HG03469 (cell line): ENCODE results near the gene POLR1G.

Experiments used
- ATAC-seq: cut with Tn5 transposase; IDR thresholded peaks from one replicate; pipeline ENCODE4 v1.9.1; 2021; ENCODE audit warnings: mild to moderate bottlenecking, moderate library complexity, moderate number of reproducible peaks; ENCODE audit not compliant: unreplicated experiment

The POLR1G gene

DNA sequence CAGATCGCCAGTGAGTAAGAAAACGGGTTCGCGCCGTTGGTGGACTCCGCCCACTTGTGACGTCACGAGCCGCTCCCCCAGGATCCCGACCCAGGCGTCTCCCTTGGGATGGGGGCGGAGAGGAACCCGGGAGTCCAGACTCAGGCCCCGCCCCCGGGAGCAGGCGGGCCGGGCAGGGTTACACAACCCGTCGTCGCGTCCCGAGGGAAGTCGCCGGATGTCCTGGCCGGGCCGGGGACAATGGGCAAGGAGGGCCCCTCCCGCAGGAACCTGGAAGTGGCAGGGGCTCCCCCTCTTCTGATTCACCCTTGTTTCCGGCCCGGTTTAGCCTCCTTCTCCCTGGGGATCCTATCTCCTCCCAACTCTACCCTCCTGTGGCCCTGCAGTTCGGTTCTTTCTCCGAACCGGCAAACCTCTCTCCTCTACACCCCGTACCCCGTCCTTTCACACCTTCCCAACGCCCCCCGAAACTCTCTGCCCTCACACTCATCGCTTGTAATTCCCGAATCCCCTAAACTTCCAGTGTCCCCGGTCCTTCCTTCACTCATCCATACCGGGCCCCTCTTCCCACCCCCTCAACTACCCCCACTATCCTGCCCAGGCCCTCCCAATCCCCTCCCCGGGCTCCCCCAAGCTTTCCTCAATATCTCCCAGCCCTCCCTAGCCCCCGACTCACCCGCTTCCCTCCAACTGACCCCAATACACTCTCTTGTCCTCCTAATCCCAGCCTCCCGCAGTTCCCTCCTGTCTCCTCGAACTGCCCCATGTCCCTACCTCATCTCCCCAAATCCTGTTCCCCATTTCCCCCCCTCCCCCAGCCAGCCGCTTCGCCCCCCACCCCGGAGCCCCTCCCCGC lies 37.2 kb downstream of the POLR1G start:
- no peak for ATAC-seq

DNA sequence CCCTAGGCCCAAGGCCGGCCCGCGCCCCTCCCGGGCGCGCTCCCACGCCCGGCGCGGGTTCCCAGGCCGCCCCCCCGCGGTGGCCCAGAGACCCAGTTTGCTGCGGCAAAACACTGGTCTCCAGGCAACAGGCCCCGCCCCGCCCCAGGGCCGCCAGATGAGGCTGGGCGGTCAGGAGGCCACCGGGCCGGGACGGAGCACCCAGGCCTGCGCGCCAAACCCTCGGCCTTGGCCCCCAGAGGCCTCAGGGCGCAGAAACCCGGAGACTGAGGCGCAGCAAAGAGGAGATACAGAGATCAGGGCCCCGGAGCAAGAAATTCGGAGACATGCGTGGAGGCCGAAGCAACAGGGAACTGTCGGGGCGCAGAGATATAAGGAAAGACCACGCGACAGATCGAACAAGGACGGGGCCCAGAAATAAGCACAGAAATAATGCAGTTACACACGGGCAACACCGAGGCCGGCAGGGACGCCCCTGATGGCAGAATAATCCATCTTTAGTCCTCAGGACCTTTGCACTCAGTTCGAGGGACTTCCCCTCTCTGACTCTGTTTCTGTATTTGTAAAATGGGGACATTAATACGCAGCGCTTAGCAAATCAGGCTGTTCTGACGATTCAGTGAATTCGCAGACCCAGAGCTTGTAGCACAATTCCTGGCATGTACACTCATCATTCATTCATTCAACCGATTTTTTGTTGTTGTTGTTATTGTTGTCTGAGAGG lies 38.0 kb downstream of the POLR1G start:
- no peak for ATAC-seq

DNA sequence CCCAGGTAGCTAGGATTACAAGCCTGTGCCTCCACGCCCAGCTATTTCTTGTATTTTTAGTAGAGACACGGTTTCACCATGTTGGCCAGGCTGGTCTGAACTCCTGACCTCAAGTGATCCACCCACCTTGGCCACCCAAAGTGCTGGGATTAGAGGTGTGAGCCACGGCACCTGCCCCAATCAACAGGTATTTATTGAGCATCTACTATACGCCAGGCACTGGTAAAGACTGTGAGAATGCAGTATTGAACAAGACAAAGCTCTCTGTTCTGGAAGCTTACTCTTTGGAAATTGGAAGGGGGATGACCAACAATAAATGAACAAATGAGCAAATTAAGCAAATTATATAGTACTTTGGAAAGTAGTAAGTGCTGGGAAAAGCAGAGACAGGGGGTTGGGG lies 38.7 kb downstream of the POLR1G start:
- no peak for ATAC-seq

DNA sequence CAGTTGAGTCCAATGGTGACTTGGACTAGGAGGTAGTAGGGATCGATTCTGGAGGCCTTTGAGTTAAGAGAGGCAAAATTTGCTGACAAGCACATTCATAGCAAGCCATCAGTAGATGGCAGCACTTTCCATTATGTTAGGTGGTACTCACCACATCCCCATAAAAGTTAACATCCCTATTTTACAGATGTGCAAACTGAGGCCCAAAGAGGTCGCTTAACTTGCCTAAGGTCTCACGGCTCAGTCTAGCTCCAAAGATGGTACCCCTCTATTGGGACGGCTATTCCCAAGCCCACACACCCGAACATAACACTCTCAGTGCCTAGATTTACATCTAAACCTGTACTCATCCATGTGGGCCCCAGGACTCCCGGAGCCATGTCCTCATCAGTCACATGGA lies 39.9 kb downstream of the POLR1G start:
- ATAC-seq, result no peak

DNA sequence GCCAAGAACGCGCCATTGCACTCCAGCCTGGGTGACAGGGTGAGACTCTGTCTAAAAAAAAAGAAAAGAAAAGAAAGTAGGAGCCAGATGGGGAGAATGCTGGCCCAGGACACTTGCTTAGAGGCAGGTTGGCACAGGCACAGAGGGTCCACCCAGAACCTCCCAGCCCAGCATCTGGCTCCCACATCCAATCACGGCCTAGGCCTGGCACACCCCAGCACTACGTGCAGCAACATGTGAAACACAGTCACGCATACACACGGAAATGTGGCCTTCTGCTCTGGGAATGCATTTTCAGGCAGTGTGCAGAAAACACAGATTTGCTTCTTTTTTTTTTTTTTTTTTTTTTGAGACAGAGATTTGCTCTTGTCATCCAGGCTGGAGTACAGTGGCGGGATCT lies 40.5 kb downstream of the POLR1G start:
- no peak for ATAC-seq

DNA sequence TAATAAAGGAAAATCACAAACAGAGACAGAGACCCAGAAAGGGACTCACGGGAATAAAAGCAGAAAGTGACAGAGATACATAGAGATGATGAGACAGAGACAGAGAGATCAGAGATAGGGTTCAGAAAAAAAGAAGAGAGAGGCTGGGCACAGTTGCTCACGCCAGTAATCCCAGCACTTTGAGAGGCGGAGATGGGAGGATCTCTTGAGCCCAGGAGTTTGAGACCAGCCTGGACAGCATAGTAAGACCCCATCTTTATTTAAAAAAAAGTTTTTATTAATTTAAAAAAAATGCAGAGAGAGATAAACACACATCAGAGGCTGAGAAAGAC lies 41.9 kb downstream of the POLR1G start:
- ATAC-seq, result no peak

DNA sequence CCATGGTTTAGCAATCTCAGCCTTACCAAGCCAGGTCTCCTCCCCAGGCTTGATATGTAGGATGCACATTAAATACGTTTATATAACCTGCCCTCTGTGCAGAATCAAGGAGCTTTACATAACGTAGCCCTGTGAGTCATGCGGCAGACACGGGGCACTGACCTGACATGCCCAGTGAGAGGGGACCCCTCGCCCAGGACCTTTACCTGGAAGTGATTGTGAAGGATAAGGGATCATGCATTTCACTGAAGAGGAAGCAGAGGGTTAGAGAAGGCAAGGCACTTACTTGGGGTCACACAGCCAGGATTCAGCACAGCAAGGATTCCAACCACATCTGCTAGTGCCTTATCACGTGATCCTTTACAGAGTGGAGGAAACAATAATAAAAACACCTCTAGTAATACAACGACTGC lies 42.4 kb downstream of the POLR1G start:
- no peak for ATAC-seq

DNA sequence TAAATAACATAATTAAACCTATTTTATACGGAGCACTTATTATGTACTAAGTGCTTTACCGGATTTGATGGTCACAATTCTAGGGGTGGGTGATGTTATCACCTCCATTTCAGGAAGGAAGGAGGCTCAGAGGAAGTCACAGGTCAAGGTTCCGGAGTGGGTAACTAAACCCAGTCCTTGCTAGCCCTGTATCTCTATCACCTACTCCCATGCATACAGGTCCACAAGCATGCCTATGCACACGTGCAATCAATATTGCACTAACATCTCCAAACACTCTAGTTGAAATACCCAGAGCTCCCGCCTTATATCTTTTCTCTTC lies 43.5 kb downstream of the POLR1G start:
- no peak for ATAC-seq

DNA sequence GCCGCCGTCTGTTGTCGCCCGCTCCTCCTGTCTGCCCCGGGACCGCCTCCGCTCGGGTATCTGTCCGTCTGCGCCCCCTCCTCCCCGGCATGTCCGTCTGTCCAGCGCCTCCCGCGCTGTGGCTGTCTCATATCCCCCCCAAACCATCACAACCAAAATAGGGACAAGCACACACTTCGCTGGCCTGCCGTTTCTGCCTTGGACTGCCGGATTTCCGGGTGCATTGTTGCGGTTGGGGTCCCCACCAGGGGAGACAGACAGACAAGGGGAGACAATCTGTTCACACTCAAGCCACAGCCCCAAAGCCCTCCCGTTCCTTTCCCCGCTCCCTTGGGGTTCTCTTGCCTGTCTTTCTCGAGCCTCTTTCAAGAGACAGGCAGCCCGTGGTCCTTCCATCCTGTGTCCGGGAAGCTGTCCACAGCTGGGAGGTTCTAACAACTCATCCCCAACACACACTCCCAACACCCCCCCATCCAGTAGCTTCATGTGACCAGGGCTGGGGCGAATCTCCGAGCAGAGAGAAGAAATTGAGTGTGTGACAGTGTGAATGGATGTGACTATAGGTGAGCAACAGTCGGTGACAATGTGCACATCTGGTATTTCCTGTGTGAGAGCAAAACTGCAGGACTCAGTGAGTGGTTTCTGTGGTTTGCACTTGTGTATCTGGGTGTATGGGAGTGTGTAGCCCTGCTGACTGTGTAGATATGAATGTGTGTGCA lies 44.8 kb downstream of the POLR1G start:
- no peak for ATAC-seq

DNA sequence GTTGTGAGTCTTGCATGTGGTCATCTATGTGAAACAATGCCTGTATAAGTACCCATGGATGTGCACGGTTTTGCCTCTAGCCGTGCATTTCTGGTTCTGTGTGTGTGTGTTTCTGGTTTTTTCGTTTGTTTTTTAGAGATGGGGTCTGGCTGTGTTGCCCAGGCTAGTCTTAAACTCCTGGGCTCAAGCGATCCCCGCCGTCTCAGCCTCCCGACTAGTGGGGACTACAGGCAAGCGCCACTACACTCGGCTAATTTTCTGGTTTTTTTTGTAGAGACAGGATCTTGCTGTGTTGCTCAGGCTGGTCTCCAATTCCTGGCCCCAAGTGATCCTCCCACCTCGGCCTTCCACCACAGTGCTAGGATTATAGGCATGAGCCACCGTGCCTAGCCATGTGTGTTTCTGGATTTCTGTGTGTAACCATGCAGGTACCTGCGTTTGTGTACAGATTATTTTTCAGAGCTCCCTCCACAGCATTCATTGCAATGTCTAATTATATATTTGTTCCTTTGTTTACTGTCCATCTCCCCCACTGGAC lies 45.5 kb downstream of the POLR1G start:
- no peak for ATAC-seq

DNA sequence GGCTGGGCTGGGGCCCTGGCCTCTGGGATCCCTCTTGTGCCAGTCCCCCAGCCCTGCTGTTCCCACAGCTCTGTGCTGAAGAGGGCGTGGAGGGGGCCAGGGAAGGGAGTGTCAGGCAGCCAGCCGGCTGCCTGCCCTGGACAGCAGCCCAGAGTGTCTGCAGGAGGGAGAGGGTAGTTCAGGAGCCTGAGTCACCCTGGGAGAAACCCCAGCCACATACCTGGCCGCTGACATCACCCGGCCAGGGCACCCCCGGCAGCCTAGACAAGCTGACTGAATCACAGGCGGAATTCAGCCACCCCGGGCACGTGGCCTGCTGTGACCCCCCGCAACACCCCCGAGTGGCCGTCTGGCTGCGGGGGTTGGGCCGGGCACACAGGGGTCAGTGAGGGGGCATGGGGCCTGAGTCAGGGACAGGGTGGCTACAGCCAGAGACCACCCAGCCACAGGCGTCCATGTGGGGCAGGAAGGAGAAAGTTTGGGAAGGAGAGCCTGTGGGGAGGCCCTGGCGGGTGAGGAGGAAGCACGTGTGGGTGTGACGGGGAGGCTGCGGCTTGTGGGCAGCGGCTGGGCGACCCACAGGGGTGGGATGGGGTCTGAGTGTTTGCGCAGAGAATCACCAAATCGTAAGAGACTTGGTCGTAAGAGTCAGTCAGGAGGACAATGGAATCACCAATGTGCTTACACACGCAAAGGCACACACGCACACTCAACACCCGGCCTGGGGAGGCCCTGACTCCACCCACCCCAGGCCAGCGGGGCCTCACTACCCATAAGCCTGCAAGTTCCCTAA lies 49.5 kb downstream of the POLR1G start:
- no peak for ATAC-seq

DNA sequence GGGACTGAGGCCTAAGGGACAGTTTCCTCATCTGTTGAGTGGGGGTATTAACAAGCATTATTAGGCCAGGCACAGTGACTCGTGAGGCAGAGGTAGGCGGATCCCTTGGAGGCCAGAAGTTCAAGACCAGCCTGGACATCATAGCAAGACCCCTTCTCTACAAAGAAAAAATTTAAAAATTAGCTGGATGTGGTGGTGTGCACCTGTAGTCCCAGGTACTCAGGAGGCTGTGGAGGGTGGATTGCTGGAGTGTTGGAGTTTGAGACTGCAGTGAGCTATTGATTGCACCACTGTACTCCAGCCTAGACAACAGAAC lies 50.0 kb downstream of the POLR1G start:
- ATAC-seq, result no peak

DNA sequence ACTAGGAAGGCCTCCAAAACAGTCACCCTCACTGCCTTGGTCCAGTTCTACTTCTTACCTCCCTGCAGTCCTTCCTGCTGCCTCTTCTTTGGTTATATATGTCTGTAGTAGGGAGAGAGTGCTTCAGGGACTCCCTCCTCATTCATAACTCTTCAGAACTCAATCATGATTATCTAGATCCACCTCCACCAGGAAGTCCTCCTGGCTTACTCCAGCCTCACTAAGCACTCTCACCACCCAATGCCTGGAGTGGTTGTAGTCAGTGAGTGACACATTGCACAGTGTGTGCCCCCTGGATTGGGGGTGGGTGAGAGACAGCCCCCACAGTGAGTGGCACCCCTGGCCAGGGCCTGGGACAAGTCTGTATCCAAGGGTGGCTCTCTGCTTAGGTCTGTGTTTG lies 51.3 kb downstream of the POLR1G start:
- no peak for ATAC-seq
